H1 (cell line): ENCODE results near the gene UROS. TPM values are rescaled to one million over a fixed set of nuclear protein-coding genes. Genes with fewer than 3 reads are reported as not detected.

Source experiments
- CTCF ChIA-PET: fragments of 300-600 bp; sonication (Branson Sonifier 250); formaldehyde crosslinking; loops from one replicate; lab custom pipeline; 2021; ENCODE audit not compliant: partially characterized antibody; lab: Charles Lee
- POLR2A ChIA-PET: fragments of 300-600 bp; sonication (Branson Sonifier 250); formaldehyde crosslinking; loops from one replicate; lab custom pipeline; 2021; ENCODE audit warnings: inconsistent platforms; ENCODE audit not compliant: partially characterized antibody; lab: Charles Lee
- DNase-seq, 2 experiments: peaks; one replicate each; pipeline versions ENCODE4 v3.0.0 to v3.0.0-alpha.2; 2010 to 2022; ENCODE audit warnings: low spot score in 2 of 2, low read depth in 1 of 2, mixed read lengths in 1 of 2
- FAIRE-seq: peaks from 2 replicates; lab custom pipeline; 2011; peaks lifted over from hg19 to GRCh38; lab: Jason Lieb, UNC
- H2AFZ ChIP-seq: 2 replicates; pipeline ENCODE4 v1.8.1; 2012; ENCODE audit warnings: low read length, inconsistent platforms
- H2AK5ac ChIP-seq: 2 replicates; pipeline ENCODE4 v1.6.1; 2013; ENCODE audit warnings: low read depth, low read length
- H2BK120ac ChIP-seq: replicated peaks from 2 replicates; pipeline ENCODE3; 2013; ENCODE audit warnings: low read depth, low read length, inconsistent platforms
- H2BK12ac ChIP-seq: 2 replicates; pipeline ENCODE4 v1.6.1; 2013; ENCODE audit warnings: low read depth, low read length
- H2BK15ac ChIP-seq: 2 replicates; pipeline ENCODE4 v1.6.1; 2013; ENCODE audit warnings: low read length
- H2BK20ac ChIP-seq: 2 replicates; pipeline ENCODE4 v1.6.1; 2013; ENCODE audit warnings: low read length
- H2BK5ac ChIP-seq: 2 replicates; pipeline ENCODE4 v1.6.1; 2013; ENCODE audit warnings: low read depth, low read length
- H3K14ac ChIP-seq: 2 replicates; pipeline ENCODE4 v1.6.1; 2013; ENCODE audit warnings: inconsistent platforms; ENCODE audit not compliant: insufficient read length
- H3K18ac ChIP-seq: 2 replicates; pipeline ENCODE4 v1.6.1; 2013; ENCODE audit warnings: low read length; ENCODE audit errors: extremely low read depth
- H3K23ac ChIP-seq: 2 replicates; pipeline ENCODE4 v1.6.1; 2013; ENCODE audit warnings: inconsistent platforms; ENCODE audit not compliant: insufficient read length
- H3K23me2 ChIP-seq: 2 replicates; pipeline ENCODE4 v1.6.1; 2013; ENCODE audit warnings: low read depth, low read length
- H3K27ac ChIP-seq: 2 replicates; pipeline ENCODE4 v1.6.1; 2011; ENCODE audit warnings: low read depth, low read length, inconsistent platforms
- H3K27me3 ChIP-seq, 4 experiments: replicated peaks in 1 of 4; 1 replicate in 1 of 4; 2 replicates in 3 of 4; pipeline versions ENCODE4 v1.6.1 to v1.8.1; 2011 to 2013; ENCODE audit warnings: low read length in 3 of 4, mild to moderate bottlenecking in 3 of 4, inconsistent platforms in 2 of 4, mixed read lengths in 2 of 4, moderate library complexity in 1 of 4; ENCODE audit not compliant: control insufficient read depth in 3 of 4, insufficient read depth in 3 of 4; ENCODE audit errors: extremely low read depth in 1 of 4
- H3K36me3 ChIP-seq, 4 experiments: 2 replicates each; pipeline versions ENCODE4 v1.6.1 to v1.8.1; 2011 to 2013; ENCODE audit warnings: mild to moderate bottlenecking in 4 of 4, low read length in 3 of 4, moderate library complexity in 2 of 4, control low read depth in 1 of 4, inconsistent platforms in 1 of 4; ENCODE audit not compliant: insufficient read depth in 4 of 4, control insufficient read depth in 2 of 4
- H3K4ac ChIP-seq: replicated peaks from 2 replicates; pipeline ENCODE3; 2013; ENCODE audit warnings: low read length, low read depth, mixed read lengths, inconsistent platforms; ENCODE audit not compliant: insufficient read length
- H3K4me1 ChIP-seq, 4 experiments: replicated peaks in 1 of 4; 1 replicate in 1 of 4; 2 replicates in 3 of 4; pipeline versions ENCODE4 v1.6.1 to v1.8.1; 2011 to 2013; ENCODE audit warnings: low read length in 3 of 4, inconsistent platforms in 2 of 4, mixed read lengths in 1 of 4; ENCODE audit not compliant: insufficient read depth in 4 of 4, control insufficient read depth in 3 of 4
- H3K4me2 ChIP-seq, 2 experiments: 2 replicates each; pipeline versions ENCODE4 v1.6.1 to v1.8.1; 2011 to 2013; ENCODE audit warnings: low read depth in 2 of 2, low read length in 2 of 2, control low read depth in 1 of 2, inconsistent platforms in 1 of 2, mild to moderate bottlenecking in 1 of 2; ENCODE audit not compliant: insufficient read depth in 1 of 2
- H3K4me3 ChIP-seq, 4 experiments: fragments of 200-600, 300-600 bp in 1 of 4; sonication (generic), shearing (Covaris generic), sonication (Bioruptor Twin) in 1 of 4; 2 replicates each; pipeline versions ENCODE4 v1.5.1 to v1.8.1; 2011 to 2016; ENCODE audit warnings: low read length in 4 of 4, low read depth in 3 of 4, control low read depth in 2 of 4, inconsistent platforms in 2 of 4, mild to moderate bottlenecking in 2 of 4, mixed read lengths in 1 of 4, moderate library complexity in 1 of 4; ENCODE audit not compliant: insufficient read depth in 2 of 4; ENCODE audit errors: extremely low read depth in 1 of 4
- H3K56ac ChIP-seq: replicated peaks from 2 replicates; pipeline ENCODE3; 2013; ENCODE audit warnings: low read depth, mild to moderate bottlenecking, mixed read lengths, low read length, inconsistent platforms; ENCODE audit not compliant: insufficient read length
- H3K79me1 ChIP-seq: 2 replicates; pipeline ENCODE4 v1.6.1; 2013; ENCODE audit warnings: low read depth, low read length, control low read depth
- H3K79me2 ChIP-seq, 2 experiments: 2 replicates each; pipeline versions ENCODE4 v1.6.1 to v1.8.1; 2012 to 2013; ENCODE audit warnings: low read length in 2 of 2, mild to moderate bottlenecking in 2 of 2, inconsistent platforms in 1 of 2; ENCODE audit not compliant: insufficient read depth in 2 of 2, control insufficient read depth in 1 of 2
- H3K9ac ChIP-seq, 4 experiments: replicated peaks in 1 of 4; 1 replicate in 1 of 4; 2 replicates in 3 of 4; pipeline versions ENCODE4 v1.6.1 to v1.8.1; 2011 to 2013; ENCODE audit warnings: low read depth in 3 of 4, low read length in 3 of 4, control low read depth in 2 of 4, mild to moderate bottlenecking in 2 of 4, moderate library complexity in 2 of 4, inconsistent platforms in 1 of 4; ENCODE audit errors: extremely low read depth in 1 of 4
- H3K9me3 ChIP-seq, 2 experiments: 2 replicates each; pipeline versions ENCODE4 v1.6.1 to v1.8.1; 2012 to 2013; ENCODE audit warnings: mild to moderate bottlenecking in 2 of 2, moderate library complexity in 2 of 2, control low read depth in 1 of 2, inconsistent platforms in 1 of 2, low read depth in 1 of 2, low read length in 1 of 2, mixed read lengths in 1 of 2; ENCODE audit not compliant: insufficient read depth in 2 of 2
- H4K20me1 ChIP-seq, 2 experiments: replicated peaks in 1 of 2; 2 replicates each; pipeline versions ENCODE3 to v1.8.1; 2011 to 2013; ENCODE audit warnings: inconsistent platforms in 2 of 2, low read length in 2 of 2, mild to moderate bottlenecking in 1 of 2; ENCODE audit not compliant: insufficient read depth in 2 of 2, control insufficient read depth in 1 of 2
- H4K5ac ChIP-seq: 2 replicates; pipeline ENCODE4 v1.6.1; 2013; ENCODE audit warnings: low read length, low read depth, mixed read lengths, inconsistent platforms; ENCODE audit not compliant: insufficient read length
- H4K8ac ChIP-seq: 2 replicates; pipeline ENCODE4 v1.8.0; 2013; ENCODE audit warnings: mild to moderate bottlenecking, moderate library complexity, low read length, inconsistent platforms; ENCODE audit not compliant: insufficient read depth; ENCODE audit errors: extremely low read depth
- H4K91ac ChIP-seq: replicated peaks from 2 replicates; pipeline ENCODE3; 2013; ENCODE audit warnings: low read length, mixed read lengths, inconsistent platforms; ENCODE audit not compliant: insufficient read length
- FOSL1 ChIP-seq: IDR thresholded peaks from 2 replicates; pipeline ENCODE4 v1.6.1; 2011; ENCODE audit warnings: mild to moderate bottlenecking, low read depth, low read length, moderate library complexity; ENCODE audit not compliant: insufficient read depth
- POLR2A ChIP-seq, 2 experiments: IDR thresholded peaks; 1 replicate in 1 of 2; 2 replicates in 1 of 2; pipeline ENCODE4 v1.6.1; 2011; ENCODE audit warnings: low read depth in 2 of 2, low read length in 2 of 2, mild to moderate bottlenecking in 2 of 2; ENCODE audit errors: control extremely low read depth in 1 of 2
- POLR2AphosphoS5 ChIP-seq: IDR thresholded peaks from 2 replicates; pipeline ENCODE4 v1.6.1; 2011; ENCODE audit warnings: low read depth, low read length
- SRF ChIP-seq: IDR thresholded peaks from 2 replicates; pipeline ENCODE4 v1.6.1; 2011; ENCODE audit warnings: mild to moderate bottlenecking, low read depth, low read length, moderate library complexity
- WGBS, 2 experiments: shearing (Covaris generic) in 1 of 2; methylation state at CpG; one replicate each; pipeline versions ENCODE4 v1.1.6 to v1.1.7; 2013 to 2015; ENCODE audit warnings: low lambda C conversion rate in 2 of 2, mixed read lengths in 2 of 2, inconsistent platforms in 1 of 2, low coverage in 1 of 2, missing lambda C conversion rate in 1 of 2; ENCODE audit not compliant: insufficient replicate concordance in 2 of 2, insufficient coverage in 1 of 2, insufficient read length in 1 of 2; ENCODE audit errors: extremely low coverage in 1 of 2, missing lambda C conversion rate in 1 of 2; 5-methylcytosine and 5-hydroxymethylcytosine counted together
- polyA plus RNA-seq, 7 experiments: library from polyadenylated mRNA; depleted of rRNA in 3 of 7; stranded (reverse) in 5 of 7; unstranded in 2 of 7; fragments of >200 nt in 5 of 7; fragments of 200-250 nt in 2 of 7; gene quantifications; 1 replicate in 5 of 7; 2 replicates in 1 of 7; 4 replicates in 1 of 7; pipeline versions ENCODE4 v1.2.1 to v1.2.3, GENCODE V29; 2011 to 2013; ENCODE audit warnings: missing spikeins in 2 of 7, mixed read lengths in 2 of 7
- total RNA-seq: library from RNA; stranded (reverse); fragmentation: NEBNext Ultra II Directional; extraction: Animal tissue kit (Norgen Biotek cat#: 25700); gene quantifications from 2 replicates; pipeline ENCODE4 v1.2.1, GENCODE V29; 2021
- TF ChIP-seq, protein P1 (sequence below): IDR thresholded peaks from 2 replicates; pipeline ENCODE4 v1.6.1; 2012; ENCODE audit warnings: inconsistent platforms

UROS gene
- total and polyA plus RNA-seq, 2 of the 8 experiments (the other 6 are each of a cell fraction or from before 2014, with no cell fraction given): 45.6 to 58.0 TPM

DNA sequence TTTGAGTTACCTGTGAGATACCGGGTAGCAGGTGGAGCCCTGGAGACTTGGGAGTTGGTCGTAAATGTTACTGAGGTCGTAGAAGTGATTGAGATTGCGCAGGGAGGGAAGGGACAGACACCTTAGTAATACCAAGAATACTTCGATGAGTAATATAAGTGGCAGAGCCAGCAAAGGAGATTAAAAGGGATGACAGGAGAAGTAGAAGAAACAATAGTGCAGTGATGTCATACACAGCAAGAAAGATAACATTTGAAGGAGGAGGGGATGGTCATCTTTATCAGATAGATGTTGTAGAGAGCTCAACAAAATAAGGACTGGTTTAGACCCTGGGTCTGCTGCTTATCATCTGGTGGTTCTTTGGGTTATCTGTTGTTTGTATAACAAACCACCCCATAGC lies 5.3 kb upstream of the UROS start:
- H2BK20ac ChIP-seq: no peak overlapping the region
- H3K9ac ChIP-seq: no peak overlapping the region
- H3K14ac ChIP-seq: no peak overlapping the region
- peaks cover 26 to 35% of the 10 kb centered on the region in 2 experiments for H3K79me2 ChIP-seq
- no peak overlapping the region for H4K5ac ChIP-seq
- H4K20me1 ChIP-seq: peaks cover 0 to 5% of the 10 kb centered on the region in 2 experiments
- no peak overlapping the region for H4K8ac ChIP-seq
- H2BK120ac ChIP-seq: no peak overlapping the region
- H2AK5ac ChIP-seq: no peak overlapping the region
- no peaks in the 10 kb centered on the region; the same call in 1 of the 2 replicates for H3K79me1 ChIP-seq
- no peak overlapping the region for H3K56ac ChIP-seq
- H2BK12ac ChIP-seq: no peak overlapping the region
- no peak overlapping the region for H2BK5ac ChIP-seq
- H3K4me3 ChIP-seq: no peak overlapping the region
- H3K27ac ChIP-seq: no peak overlapping the region
- no peak overlapping the region for H3K23ac ChIP-seq
- ChIA-PET POLR2A (interaction anchor here (1.6 to 1.8 kb wide), 3 partner anchors 10 to 23 kb away, joined by 4 to 7 read pairs (median 5); no protein-coding TSS in a partner anchor), CTCF (no interaction called here)
- DNase-seq (no peak), FAIRE-seq (no peak)
- 95% methylated on average over 5 of the region's 5 CpGs; no CpG with 5 or more reads in 1 of the 2 experiments for WGBS, 2 experiments
- H3K23me2 ChIP-seq: no peaks in the 10 kb centered on the region
- no peak overlapping the region for H3K4me2 ChIP-seq
- no peak overlapping the region for H4K91ac ChIP-seq
- H2BK15ac ChIP-seq: no peak overlapping the region
- no peak overlapping the region for H3K4ac ChIP-seq
- no peak overlapping the region for H3K18ac ChIP-seq
- TF ChIP-seq POLR2A (IDR thresholded peaks at IDR 0.05; ENCODE audit: control extremely low read depth in 1 of 2, low read depth in 2 of 2, low read length in 2 of 2) (no peak), SRF (no peak), POLR2AphosphoS5 (no peak), FOSL1 (no peak)
- TF ChIP-seq, protein P1, sequence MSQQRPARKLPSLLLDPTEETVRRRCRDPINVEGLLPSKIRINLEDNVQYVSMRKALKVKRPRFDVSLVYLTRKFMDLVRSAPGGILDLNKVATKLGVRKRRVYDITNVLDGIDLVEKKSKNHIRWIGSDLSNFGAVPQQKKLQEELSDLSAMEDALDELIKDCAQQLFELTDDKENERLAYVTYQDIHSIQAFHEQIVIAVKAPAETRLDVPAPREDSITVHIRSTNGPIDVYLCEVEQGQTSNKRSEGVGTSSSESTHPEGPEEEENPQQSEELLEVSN: no peak
- no peaks in the 10 kb centered on the region for H3K9me3 ChIP-seq
- peaks cover 36 to 75% (median 59%) of the 10 kb centered on the region in 4 experiments for H3K36me3 ChIP-seq
- no peaks in the 10 kb centered on the region for H3K27me3 ChIP-seq
- H2AFZ ChIP-seq: no peak overlapping the region
- H3K4me1 ChIP-seq: peaks cover 0 to 2% (median 0%) of the 10 kb centered on the region in 4 experiments; a peak in 2 of 7 replicates
